GM12878 (cell line): ENCODE data around the gene OXCT1. TPM values are rescaled to one million over a fixed set of nuclear protein-coding genes. Genes with fewer than 3 reads are reported as not detected.

ENCODE experiments used
- ATAC-seq: fragments of 200-7000 bp; cut with Tn5 transposase; 3 replicates; pipeline ENCODE4 v1.9.1; 2020; ENCODE audit warnings: mild to moderate bottlenecking, moderate library complexity
- BruUV-seq: library from RNA; stranded (reverse); fragments of 400-500 nt; replicated peaks from 2 replicates; lab custom pipeline; 2021; lab: Mats Ljungman, UMichigan
- CTCF ChIA-PET: fragments of 300-600 bp; sonication (Branson Sonifier 250); formaldehyde crosslinking; extraction: SDS; loops from one replicate; lab custom pipeline; 2021; ENCODE audit warnings: inconsistent platforms; lab: Yijun Ruan, JAX
- POLR2A ChIA-PET: fragments of 350-600 bp; formaldehyde crosslinking; extraction: SDS; loops from one replicate; lab custom pipeline; 2021; ENCODE audit warnings: inconsistent platforms; lab: Charles Lee
- RAD21 ChIA-PET: fragments of 300-600 bp; sonication (Branson Sonifier 250); formaldehyde crosslinking; loops from one replicate; lab custom pipeline; 2023; ENCODE audit warnings: antibody characterized with exemption; ENCODE audit not compliant: unreplicated experiment; lab: Charles Lee
- SMC1A ChIA-PET: fragments of 300-600 bp; sonication (Branson Sonifier 250); formaldehyde crosslinking; loops from one replicate; lab custom pipeline; 2023; ENCODE audit not compliant: unreplicated experiment, uncharacterized antibody; lab: Charles Lee
- DNase-seq: peaks from one replicate; pipeline ENCODE4 v3.0.0-alpha.2; 2011; ENCODE audit warnings: low read depth, low spot score
- FAIRE-seq: peaks from 3 replicates; lab custom pipeline; 2011; peaks lifted over from hg19 to GRCh38; lab: Jason Lieb, UNC
- H2AFZ ChIP-seq: 2 replicates; pipeline ENCODE4 v1.6.0; 2011; ENCODE audit warnings: low read depth, low read length, control low read depth; ENCODE audit not compliant: control insufficient read depth
- H3K27ac ChIP-seq: 2 replicates; pipeline ENCODE4 v1.5.1; 2011; ENCODE audit warnings: control low read depth; ENCODE audit not compliant: control insufficient read depth, insufficient read depth
- H3K27me3 ChIP-seq, 2 experiments: replicated peaks in 1 of 2; 2 replicates each; pipeline versions ENCODE4 v1.6.0 to v1.6.1; 2011; ENCODE audit warnings: low read length in 1 of 2; ENCODE audit not compliant: control insufficient read depth in 2 of 2, insufficient read depth in 2 of 2
- H3K36me3 ChIP-seq, 2 experiments: 2 replicates each; pipeline ENCODE4 v1.5.1; 2011; ENCODE audit warnings: low read length in 1 of 2; ENCODE audit not compliant: control insufficient read depth in 2 of 2, insufficient read depth in 2 of 2
- H3K4me1 ChIP-seq: 2 replicates; pipeline ENCODE4 v1.6.1; 2011; ENCODE audit warnings: mild to moderate bottlenecking, low read length, moderate library complexity, mixed read lengths; ENCODE audit not compliant: control insufficient read depth, insufficient read depth
- H3K4me2 ChIP-seq: 2 replicates; pipeline ENCODE4 v1.6.0; 2011; ENCODE audit warnings: control low read depth; ENCODE audit not compliant: control insufficient read depth, insufficient read depth
- H3K4me3 ChIP-seq: fragments of 200-600 bp; sonication (generic); 2 replicates; pipeline ENCODE4 v1.5.1; 2016
- H3K79me2 ChIP-seq: 2 replicates; pipeline ENCODE4 v1.6.0; 2011; ENCODE audit warnings: low read length; ENCODE audit not compliant: control insufficient read depth, insufficient read depth
- H3K9ac ChIP-seq: 2 replicates; pipeline ENCODE4 v1.8.0; 2011; ENCODE audit warnings: low read length, control low read depth, mixed read lengths; ENCODE audit not compliant: control insufficient read depth, insufficient read depth
- H3K9me3 ChIP-seq: replicated peaks from 3 replicates; pipeline ENCODE4 v1.5.1; 2011; ENCODE audit warnings: mild to moderate bottlenecking, low read length; ENCODE audit not compliant: control insufficient read depth, insufficient read depth
- H4K20me1 ChIP-seq: 2 replicates; pipeline ENCODE4 v1.6.0; 2011; ENCODE audit not compliant: control insufficient read depth, insufficient read depth
- BCLAF1 ChIP-seq: fragments of 450-650 bp; IDR thresholded peaks from 2 replicates; pipeline ENCODE4 v1.6.1; 2017; ENCODE audit warnings: antibody characterized with exemption, mild to moderate bottlenecking, moderate library complexity
- GABPA ChIP-seq: IDR thresholded peaks from 2 replicates; pipeline ENCODE4 v1.6.1; 2014; ENCODE audit warnings: antibody characterized with exemption, low read depth, mild to moderate bottlenecking, inconsistent platforms
- KLF5 ChIP-seq: fragments of 450-650 bp; IDR thresholded peaks from 2 replicates; pipeline ENCODE4 v1.6.1; 2014; ENCODE audit warnings: mild to moderate bottlenecking; ENCODE audit not compliant: partially characterized antibody
- LARP7 ChIP-seq: fragments of 450-650 bp; IDR thresholded peaks from 2 replicates; pipeline ENCODE4 v1.6.1; 2017; ENCODE audit warnings: mild to moderate bottlenecking
- NFIC ChIP-seq: IDR thresholded peaks from 2 replicates; pipeline ENCODE4 v1.6.1; 2012; ENCODE audit warnings: low read depth, mild to moderate bottlenecking, inconsistent platforms, low read length, moderate library complexity
- NFYB ChIP-seq: IDR thresholded peaks from 2 replicates; pipeline ENCODE4 v1.6.1; 2011; ENCODE audit warnings: low read depth, mild to moderate bottlenecking, low read length, improper control_type of control experiment, moderate library complexity; ENCODE audit not compliant: insufficient read depth
- POLR2AphosphoS5 ChIP-seq: IDR thresholded peaks from 2 replicates; pipeline ENCODE4 v1.6.1; 2011; ENCODE audit warnings: mild to moderate bottlenecking, low read length, inconsistent platforms
- RCOR1 ChIP-seq: conservative IDR thresholded peaks from 2 replicates; pipeline ENCODE4 v1.6.1; 2012; ENCODE audit warnings: low read depth, low read length, improper control_type of control experiment
- SIN3A ChIP-seq: IDR thresholded peaks from 2 replicates; pipeline ENCODE4 v1.6.1; 2012; ENCODE audit warnings: low read depth, low read length, improper control_type of control experiment
- TAF1 ChIP-seq: IDR thresholded peaks from 2 replicates; pipeline ENCODE4 v1.6.1; 2011; ENCODE audit warnings: mild to moderate bottlenecking, low read depth, low read length, borderline replicate concordance
- ZSCAN29 ChIP-seq: fragments of 450-650 bp; IDR thresholded peaks from 2 replicates; pipeline ENCODE4 v1.6.1; 2017; ENCODE audit warnings: mild to moderate bottlenecking, moderate library complexity
- WGBS: methylation state at CpG from one replicate; pipeline ENCODE4 v1.1.6; 2016; ENCODE audit warnings: low lambda C conversion rate; ENCODE audit not compliant: insufficient replicate concordance, insufficient coverage; ENCODE audit errors: missing lambda C conversion rate; 5-methylcytosine and 5-hydroxymethylcytosine counted together
- in situ Hi-C: fragments of 300-500 bp; cut with MboI; formaldehyde crosslinking; loops from 9 replicates; pipeline ENCODE4 v1.14.3; 2018; ENCODE audit warnings: mixed read lengths
- intact Hi-C: fragments of 100-400 bp; cut with micrococcal nuclease; formaldehyde crosslinking; loops from one replicate; pipeline ENCODE4 v1.14.2; 2022; ENCODE audit not compliant: unreplicated experiment
- polyA plus RNA-seq, 11 experiments: library from polyadenylated mRNA; depleted of rRNA in 4 of 11; unstranded in 6 of 11; stranded (reverse) in 5 of 11; fragments of >200 nt; fragmentation: Nextera tagmentation in 4 of 11; fragmentation: Illumina TruSeq in 1 of 11; extraction: Ambion mirVana in 4 of 11; extraction: Trizol in 1 of 11; gene quantifications; 1 replicate in 1 of 11; 2 replicates in 10 of 11; pipeline versions ENCODE4 v1.2.1 to v1.2.3, GENCODE V29; 2011 to 2016; ENCODE audit warnings: inconsistent platforms in 2 of 11, missing spikeins in 2 of 11, low read depth in 1 of 11
- total RNA-seq, 4 experiments: library from RNA; depleted of rRNA in 3 of 4; stranded (reverse); fragments of >200 nt in 3 of 4; fragmentation: Illumina TruSeq in 1 of 4; extraction: Trizol in 1 of 4; gene quantifications; 2 replicates each; pipeline versions ENCODE4 v1.2.1 to v1.2.3, GENCODE V29; 2013 to 2021
- TF ChIP-seq, protein P1 (sequence below): fragments of 450-650 bp; formaldehyde crosslinking; IDR thresholded peaks from 2 replicates; pipeline ENCODE4 v1.4.0; 2020; ENCODE audit warnings: mild to moderate bottlenecking, moderate library complexity

OXCT1 gene
- total and polyA plus RNA-seq, 10 of the 15 experiments (the other 5 are each of a cell fraction or from before 2014, with no cell fraction given): 46.9 to 103 (median 70.5) TPM

GRCh38 chr5:41793141-41793770 is 77.0 kb downstream of the OXCT1 start (continued):
- TF ChIP-seq LARP7 (no peak), KLF5 (no peak), NFIC (no peak), POLR2AphosphoS5 (no peak), RCOR1 (no peak), ZSCAN29 (no peak)

DNA sequence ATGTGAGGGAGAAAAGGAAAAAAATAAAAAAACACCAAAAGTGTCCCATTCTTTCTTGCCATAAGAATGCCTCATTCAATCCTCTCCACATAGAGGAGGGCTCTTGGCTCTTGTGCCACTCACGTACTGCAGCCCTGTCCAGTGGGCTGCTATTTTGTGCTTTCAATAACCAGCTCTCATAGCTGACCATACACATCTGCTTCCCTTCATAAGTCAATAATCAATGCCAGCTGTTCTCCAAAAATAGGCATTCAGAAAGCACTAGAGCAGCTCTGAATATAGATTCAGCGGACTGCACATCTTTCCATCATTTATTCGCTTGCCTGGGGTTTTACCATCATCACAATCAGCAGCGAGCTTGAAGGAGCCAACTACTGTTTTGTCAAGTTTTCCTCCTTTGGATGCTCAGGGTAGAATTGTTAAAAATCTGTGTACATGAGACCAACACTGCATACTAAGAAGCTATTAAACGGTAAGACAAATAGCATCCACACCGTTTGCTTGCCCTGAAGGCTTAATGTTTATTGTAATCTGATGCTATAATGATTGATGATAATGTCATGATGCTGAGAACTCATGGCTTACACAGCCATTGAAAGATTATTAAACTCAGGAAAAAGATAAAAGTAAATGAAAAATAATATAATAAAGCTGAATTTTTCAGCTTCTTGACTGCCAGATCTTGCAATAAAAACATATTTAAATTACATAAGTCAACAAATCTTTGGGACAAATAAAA is 80.0 kb downstream of the OXCT1 start:
- intact Hi-C loops (no loop called here), in situ Hi-C loops (no loop called here)
- Histone ChIP-seq H3K9ac (no peak overlapping the region), H3K36me3 (peaks cover 2 to 5% of the 10 kb centered on the region in 2 experiments; a peak in 2 of 4 replicates), H3K79me2 (no peaks in the 10 kb centered on the region), H3K4me2 (no peak overlapping the region), H4K20me1 (no peaks in the 10 kb centered on the region), H3K27ac (no peak overlapping the region), H3K4me3 (no peak overlapping the region), H3K27me3 (no peaks in the 10 kb centered on the region), H3K4me1 (no peaks in the 10 kb centered on the region), H3K9me3 (no peaks in the 10 kb centered on the region), H2AFZ (no peak overlapping the region)
- RAD21 ChIA-PET: interaction anchor here (1.5 kb wide), 1 partner anchor 15 kb away, joined by 3 read pairs; no protein-coding TSS in a partner anchor
- FAIRE-seq (no peak), ATAC-seq (no peak), DNase-seq (no peak)
- POLR2A ChIA-PET: no interaction called here
- 96% methylated on average over 6 of the region's 6 CpGs for WGBS
- SMC1A ChIA-PET: interaction anchor here (1.0 to 2.3 kb wide), 4 partner anchors 9 to 53 kb away, joined by 3 to 5 read pairs (median 3); no protein-coding TSS in a partner anchor
- BruUV-seq: no TSS peak
- CTCF ChIA-PET: interaction anchor here (0.7 to 2.1 kb wide), 4 partner anchors 9 to 1099 kb away, joined by 3 to 5 read pairs (median 3); no protein-coding TSS in a partner anchor
- TF ChIP-seq NFIC: no peak
- TF ChIP-seq BCLAF1: no peak
- TF ChIP-seq NFYB: no peak
- no peak for TF ChIP-seq GABPA
- no peak for TF ChIP-seq SIN3A
- TF ChIP-seq TAF1: no peak
- TF ChIP-seq, protein P1, sequence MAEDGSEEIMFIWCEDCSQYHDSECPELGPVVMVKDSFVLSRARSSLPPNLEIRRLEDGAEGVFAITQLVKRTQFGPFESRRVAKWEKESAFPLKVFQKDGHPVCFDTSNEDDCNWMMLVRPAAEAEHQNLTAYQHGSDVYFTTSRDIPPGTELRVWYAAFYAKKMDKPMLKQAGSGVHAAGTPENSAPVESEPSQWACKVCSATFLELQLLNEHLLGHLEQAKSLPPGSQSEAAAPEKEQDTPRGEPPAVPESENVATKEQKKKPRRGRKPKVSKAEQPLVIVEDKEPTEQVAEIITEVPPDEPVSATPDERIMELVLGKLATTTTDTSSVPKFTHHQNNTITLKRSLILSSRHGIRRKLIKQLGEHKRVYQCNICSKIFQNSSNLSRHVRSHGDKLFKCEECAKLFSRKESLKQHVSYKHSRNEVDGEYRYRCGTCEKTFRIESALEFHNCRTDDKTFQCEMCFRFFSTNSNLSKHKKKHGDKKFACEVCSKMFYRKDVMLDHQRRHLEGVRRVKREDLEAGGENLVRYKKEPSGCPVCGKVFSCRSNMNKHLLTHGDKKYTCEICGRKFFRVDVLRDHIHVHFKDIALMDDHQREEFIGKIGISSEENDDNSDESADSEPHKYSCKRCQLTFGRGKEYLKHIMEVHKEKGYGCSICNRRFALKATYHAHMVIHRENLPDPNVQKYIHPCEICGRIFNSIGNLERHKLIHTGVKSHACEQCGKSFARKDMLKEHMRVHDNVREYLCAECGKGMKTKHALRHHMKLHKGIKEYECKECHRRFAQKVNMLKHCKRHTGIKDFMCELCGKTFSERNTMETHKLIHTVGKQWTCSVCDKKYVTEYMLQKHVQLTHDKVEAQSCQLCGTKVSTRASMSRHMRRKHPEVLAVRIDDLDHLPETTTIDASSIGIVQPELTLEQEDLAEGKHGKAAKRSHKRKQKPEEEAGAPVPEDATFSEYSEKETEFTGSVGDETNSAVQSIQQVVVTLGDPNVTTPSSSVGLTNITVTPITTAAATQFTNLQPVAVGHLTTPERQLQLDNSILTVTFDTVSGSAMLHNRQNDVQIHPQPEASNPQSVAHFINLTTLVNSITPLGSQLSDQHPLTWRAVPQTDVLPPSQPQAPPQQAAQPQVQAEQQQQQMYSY (CRISPR knock-in tag): no peak
